Frontal cortex (tissue), 4 donors: ENCODE data around the gene SLC6A2. TPM values are rescaled to one million over a fixed set of nuclear protein-coding genes. Genes with fewer than 3 reads are reported as not detected.
"Not testable (repeated sequence)": the region's sequence is repeated elsewhere in the genome, so short reads cannot be mapped to it uniquely, and the experiment has no call there.

Experiments
- DNase-seq, 2 donors: peaks; one replicate each; pipeline ENCODE4 v3.0.0; 2012; ENCODE audit warnings: low spot score in 2 of 2
- FAIRE-seq: peaks from 2 replicates; lab custom pipeline; 2012; peaks lifted over from hg19 to GRCh38; lab: Jason Lieb, UNC
- total RNA-seq: library from RNA; depleted of rRNA; stranded (reverse); fragments of >200 nt; gene quantifications from one replicate; pipeline ENCODE4 v1.2.3, GENCODE V29; 2014
- donor health status: control.
- donor health status: control.
- donor health status: control.

SLC6A2 gene
- total RNA-seq, 1 donor from 2014 or later: under 0.01 TPM

GRCh38 chr16:55747785-55748184, 92.0 kb downstream of the SLC6A2 start:
- FAIRE-seq: no peak
- DNase-seq: no peak

- DNase-seq, FAIRE-seq: not testable (repeated sequence)
Measured at GRCh38 chr16:55752465-55753144, 96.8 kb downstream of the SLC6A2 start.

DNA sequence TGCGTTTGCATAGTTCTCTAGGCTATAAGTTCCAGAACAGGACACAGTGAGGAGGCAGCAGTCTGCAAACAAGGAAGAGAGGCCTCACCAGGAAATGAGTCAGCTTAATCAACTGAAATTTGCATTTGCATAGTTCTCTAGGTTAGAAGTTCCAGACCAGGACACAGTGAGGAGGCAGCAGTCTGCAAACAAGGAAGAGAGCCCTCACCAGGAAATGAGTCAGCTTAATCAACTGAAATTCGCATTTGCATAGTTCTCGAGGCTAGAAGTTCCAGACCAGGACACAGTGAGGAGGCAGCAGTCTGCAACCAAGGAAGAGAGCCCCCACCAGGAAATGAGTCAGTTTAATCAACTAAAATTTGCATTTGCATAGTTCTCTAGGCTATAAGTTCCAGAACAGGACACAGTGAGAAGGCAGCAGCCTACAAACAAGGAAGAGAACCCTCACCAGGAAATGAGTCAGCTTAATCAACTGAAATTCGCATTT, 97.4 kb downstream of the SLC6A2 start:
- DNase-seq, FAIRE-seq: not testable (repeated sequence)

Other genes with a start within 250 kb of the SLC6A2 start
- 8.2 TPM for gene MMP2, start 176.8 kb upstream of the SLC6A2 start, total RNA-seq
- gene LPCAT2, start 146.9 kb upstream of the SLC6A2 start, total RNA-seq: 2.4 TPM
- not detected for gene CAPNS2, start 89.3 kb upstream of the SLC6A2 start, total RNA-seq
- gene CES1, start 177.1 kb downstream of the SLC6A2 start, total RNA-seq: 0.82 TPM
- gene CES5A, start 219.4 kb downstream of the SLC6A2 start, total RNA-seq: 0.41 TPM